Measurements from ENCODE around the gene WEE1.

- TF ChIP-seq, protein P1, sequence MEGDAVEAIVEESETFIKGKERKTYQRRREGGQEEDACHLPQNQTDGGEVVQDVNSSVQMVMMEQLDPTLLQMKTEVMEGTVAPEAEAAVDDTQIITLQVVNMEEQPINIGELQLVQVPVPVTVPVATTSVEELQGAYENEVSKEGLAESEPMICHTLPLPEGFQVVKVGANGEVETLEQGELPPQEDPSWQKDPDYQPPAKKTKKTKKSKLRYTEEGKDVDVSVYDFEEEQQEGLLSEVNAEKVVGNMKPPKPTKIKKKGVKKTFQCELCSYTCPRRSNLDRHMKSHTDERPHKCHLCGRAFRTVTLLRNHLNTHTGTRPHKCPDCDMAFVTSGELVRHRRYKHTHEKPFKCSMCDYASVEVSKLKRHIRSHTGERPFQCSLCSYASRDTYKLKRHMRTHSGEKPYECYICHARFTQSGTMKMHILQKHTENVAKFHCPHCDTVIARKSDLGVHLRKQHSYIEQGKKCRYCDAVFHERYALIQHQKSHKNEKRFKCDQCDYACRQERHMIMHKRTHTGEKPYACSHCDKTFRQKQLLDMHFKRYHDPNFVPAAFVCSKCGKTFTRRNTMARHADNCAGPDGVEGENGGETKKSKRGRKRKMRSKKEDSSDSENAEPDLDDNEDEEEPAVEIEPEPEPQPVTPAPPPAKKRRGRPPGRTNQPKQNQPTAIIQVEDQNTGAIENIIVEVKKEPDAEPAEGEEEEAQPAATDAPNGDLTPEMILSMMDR (IDR thresholded peaks at IDR 0.05; ENCODE audit: insufficient read depth, low read depth, low read length) = no peak
- TF ChIP-seq EZH2 (IDR thresholded peaks at IDR 0.05; ENCODE audit: insufficient read depth, low read length) = no peak
Measured at GRCh38 chr11:9596926-9597464, 23.5 kb downstream of the WEE1 start.
